Stimulated activated CD4-positive, alpha-beta T cell treated with anti-CD3 and anti-CD28 coated beads, Interleukin-15, amount 100 ng/mL, for 48 hours (primary cell): ENCODE results near the gene AP2S1.
"Not testable (repeated sequence)": the region's sequence is repeated elsewhere in the genome, so short reads cannot be mapped to it uniquely, and the experiment has no call there.

Experiments
- DNase-seq, 2 donors: peaks; one replicate each; pipeline ENCODE4 v3.0.0-alpha.2; 2020; ENCODE audit warnings: low read depth in 2 of 2

AP2S1 gene

GRCh38 chr19:46850228-46851203 lies at the start of gene AP2S1:
Gene AP2S1 (minus strand): TSS chr19:46850846. CDS start chr19:46850766, 80 bp downstream.
- peak; percentile 88 to 90 for DNase-seq

- no peak for DNase-seq
Observed at GRCh38 chr19:46900341-46900740, 49.7 kb upstream of the AP2S1 start.

GRCh38 chr19:46898731-46899130 lies 48.1 kb upstream of the AP2S1 start:
- DNase-seq = no peak

- no peak for DNase-seq
Observed at GRCh38 chr19:46896076-46896794, 45.6 kb upstream of the AP2S1 start.

- no peak for DNase-seq
Observed at GRCh38 chr19:46892252-46893179, 41.9 kb upstream of the AP2S1 start.

GRCh38 chr19:46890423-46891170 lies 40.0 kb upstream of the AP2S1 start:
- DNase-seq = no peak

GRCh38 chr19:46887240-46887782 lies 36.7 kb upstream of the AP2S1 start:
- no peak for DNase-seq

- no peak for DNase-seq
Observed at GRCh38 chr19:46886546-46887239, 36.0 kb upstream of the AP2S1 start.

- no peak for DNase-seq
Observed at GRCh38 chr19:46885411-46885810, 34.8 kb upstream of the AP2S1 start.

- DNase-seq = not testable (repeated sequence)
Observed at GRCh38 chr19:46882751-46883150, 32.1 kb upstream of the AP2S1 start.

GRCh38 chr19:46882034-46882433 lies 31.4 kb upstream of the AP2S1 start:
- DNase-seq = no peak

GRCh38 chr19:46881092-46881491 lies 30.4 kb upstream of the AP2S1 start:
- DNase-seq = no peak

GRCh38 chr19:46880431-46880830 lies 29.8 kb upstream of the AP2S1 start:
- no peak for DNase-seq

- no peak for DNase-seq
Observed at GRCh38 chr19:46878613-46879375, 28.1 kb upstream of the AP2S1 start.

- DNase-seq = no peak
Observed at GRCh38 chr19:46875657-46876056, 25.0 kb upstream of the AP2S1 start.

- no peak for DNase-seq
Observed at GRCh38 chr19:46875234-46875633, 24.6 kb upstream of the AP2S1 start.

- no peak for DNase-seq
Observed at GRCh38 chr19:46872967-46873366, 22.3 kb upstream of the AP2S1 start.

- not testable (repeated sequence) for DNase-seq
Observed at GRCh38 chr19:46871173-46871572, 20.5 kb upstream of the AP2S1 start.
